Upper lobe of left lung (tissue), 4 donors: ENCODE results near the gene FLACC1.

Experiments used
- CTCF ChIP-seq, 6 experiments: fragments of 450-650 bp in 4 of 6; fragments of 200-600 bp in 2 of 6; sonication (generic) in 2 of 6; IDR thresholded peaks; one replicate each; pipeline ENCODE4 v1.5.1; 2016 to 2019; ENCODE audit warnings: antibody characterized with exemption in 6 of 6
- EP300 ChIP-seq, 4 donors: sonication (generic); formaldehyde crosslinking; IDR thresholded peaks; one replicate each; pipeline ENCODE4 v1.5.1; 2017; ENCODE audit warnings: antibody characterized with exemption in 4 of 4, control low read depth in 2 of 4
- POLR2A ChIP-seq, 4 donors: fragments of 450-650 bp; IDR thresholded peaks; one replicate each; pipeline ENCODE4 v1.5.1; 2016 to 2017; ENCODE audit warnings: antibody characterized with exemption in 4 of 4, mild to moderate bottlenecking in 2 of 4
- POLR2AphosphoS5 ChIP-seq, 2 donors: sonication (generic); formaldehyde crosslinking; IDR thresholded peaks; one replicate each; pipeline ENCODE4 v1.5.1; 2017; ENCODE audit warnings: antibody characterized with exemption in 2 of 2

GRCh38 chr2:201242571-201243277 lies 114.4 kb downstream of the FLACC1 start:
- TF ChIP-seq EP300 (IDR thresholded peaks at IDR 0.05) (no peak), CTCF (IDR thresholded peaks at IDR 0.05) (no peak), POLR2A (IDR thresholded peaks at IDR 0.05) (no peak), POLR2AphosphoS5 (IDR thresholded peaks at IDR 0.05) (no peak)
